H1 (cell line): ENCODE results near the gene RHBDF1. TPM values are rescaled to one million over a fixed set of nuclear protein-coding genes. Genes with fewer than 3 reads are reported as not detected.
A peak's percentile ranks its signal among the peaks of the same experiment; 100 is the strongest.

Experiments
- CTCF ChIA-PET: fragments of 300-600 bp; sonication (Branson Sonifier 250); formaldehyde crosslinking; loops from one replicate; lab custom pipeline; 2021; ENCODE audit not compliant: partially characterized antibody; lab: Charles Lee
- POLR2A ChIA-PET: fragments of 300-600 bp; sonication (Branson Sonifier 250); formaldehyde crosslinking; loops from one replicate; lab custom pipeline; 2021; ENCODE audit warnings: inconsistent platforms; ENCODE audit not compliant: partially characterized antibody; lab: Charles Lee
- DNase-seq, 2 experiments: peaks; one replicate each; pipeline versions ENCODE4 v3.0.0 to v3.0.0-alpha.2; 2010 to 2022; ENCODE audit warnings: low spot score in 2 of 2, low read depth in 1 of 2, mixed read lengths in 1 of 2
- FAIRE-seq: peaks from 2 replicates; lab custom pipeline; 2011; peaks lifted over from hg19 to GRCh38; lab: Jason Lieb, UNC
- H2AFZ ChIP-seq: 2 replicates; pipeline ENCODE4 v1.8.1; 2012; ENCODE audit warnings: low read length, inconsistent platforms
- H2AK5ac ChIP-seq: 2 replicates; pipeline ENCODE4 v1.6.1; 2013; ENCODE audit warnings: low read depth, low read length
- H2BK120ac ChIP-seq: replicated peaks from 2 replicates; pipeline ENCODE3; 2013; ENCODE audit warnings: low read depth, low read length, inconsistent platforms
- H2BK12ac ChIP-seq: 2 replicates; pipeline ENCODE4 v1.6.1; 2013; ENCODE audit warnings: low read depth, low read length
- H2BK15ac ChIP-seq: 2 replicates; pipeline ENCODE4 v1.6.1; 2013; ENCODE audit warnings: low read length
- H2BK20ac ChIP-seq: 2 replicates; pipeline ENCODE4 v1.6.1; 2013; ENCODE audit warnings: low read length
- H2BK5ac ChIP-seq: 2 replicates; pipeline ENCODE4 v1.6.1; 2013; ENCODE audit warnings: low read depth, low read length
- H3K14ac ChIP-seq: 2 replicates; pipeline ENCODE4 v1.6.1; 2013; ENCODE audit warnings: inconsistent platforms; ENCODE audit not compliant: insufficient read length
- H3K18ac ChIP-seq: 2 replicates; pipeline ENCODE4 v1.6.1; 2013; ENCODE audit warnings: low read length; ENCODE audit errors: extremely low read depth
- H3K23ac ChIP-seq: 2 replicates; pipeline ENCODE4 v1.6.1; 2013; ENCODE audit warnings: inconsistent platforms; ENCODE audit not compliant: insufficient read length
- H3K23me2 ChIP-seq: 2 replicates; pipeline ENCODE4 v1.6.1; 2013; ENCODE audit warnings: low read depth, low read length
- H3K27ac ChIP-seq: 2 replicates; pipeline ENCODE4 v1.6.1; 2011; ENCODE audit warnings: low read depth, low read length, inconsistent platforms
- H3K27me3 ChIP-seq, 4 experiments: replicated peaks in 1 of 4; 1 replicate in 1 of 4; 2 replicates in 3 of 4; pipeline versions ENCODE4 v1.6.1 to v1.8.1; 2011 to 2013; ENCODE audit warnings: low read length in 3 of 4, mild to moderate bottlenecking in 3 of 4, inconsistent platforms in 2 of 4, mixed read lengths in 2 of 4, moderate library complexity in 1 of 4; ENCODE audit not compliant: control insufficient read depth in 3 of 4, insufficient read depth in 3 of 4; ENCODE audit errors: extremely low read depth in 1 of 4
- H3K36me3 ChIP-seq, 4 experiments: 2 replicates each; pipeline versions ENCODE4 v1.6.1 to v1.8.1; 2011 to 2013; ENCODE audit warnings: mild to moderate bottlenecking in 4 of 4, low read length in 3 of 4, moderate library complexity in 2 of 4, control low read depth in 1 of 4, inconsistent platforms in 1 of 4; ENCODE audit not compliant: insufficient read depth in 4 of 4, control insufficient read depth in 2 of 4
- H3K4ac ChIP-seq: replicated peaks from 2 replicates; pipeline ENCODE3; 2013; ENCODE audit warnings: low read length, low read depth, mixed read lengths, inconsistent platforms; ENCODE audit not compliant: insufficient read length
- H3K4me1 ChIP-seq, 4 experiments: replicated peaks in 1 of 4; 1 replicate in 1 of 4; 2 replicates in 3 of 4; pipeline versions ENCODE4 v1.6.1 to v1.8.1; 2011 to 2013; ENCODE audit warnings: low read length in 3 of 4, inconsistent platforms in 2 of 4, mixed read lengths in 1 of 4; ENCODE audit not compliant: insufficient read depth in 4 of 4, control insufficient read depth in 3 of 4
- H3K4me2 ChIP-seq, 2 experiments: 2 replicates each; pipeline versions ENCODE4 v1.6.1 to v1.8.1; 2011 to 2013; ENCODE audit warnings: low read depth in 2 of 2, low read length in 2 of 2, control low read depth in 1 of 2, inconsistent platforms in 1 of 2, mild to moderate bottlenecking in 1 of 2; ENCODE audit not compliant: insufficient read depth in 1 of 2
- H3K4me3 ChIP-seq, 4 experiments: fragments of 200-600, 300-600 bp in 1 of 4; sonication (generic), shearing (Covaris generic), sonication (Bioruptor Twin) in 1 of 4; 2 replicates each; pipeline versions ENCODE4 v1.5.1 to v1.8.1; 2011 to 2016; ENCODE audit warnings: low read length in 4 of 4, low read depth in 3 of 4, control low read depth in 2 of 4, inconsistent platforms in 2 of 4, mild to moderate bottlenecking in 2 of 4, mixed read lengths in 1 of 4, moderate library complexity in 1 of 4; ENCODE audit not compliant: insufficient read depth in 2 of 4; ENCODE audit errors: extremely low read depth in 1 of 4
- H3K56ac ChIP-seq: replicated peaks from 2 replicates; pipeline ENCODE3; 2013; ENCODE audit warnings: low read depth, mild to moderate bottlenecking, mixed read lengths, low read length, inconsistent platforms; ENCODE audit not compliant: insufficient read length
- H3K79me1 ChIP-seq: 2 replicates; pipeline ENCODE4 v1.6.1; 2013; ENCODE audit warnings: low read depth, low read length, control low read depth
- H3K79me2 ChIP-seq, 2 experiments: 2 replicates each; pipeline versions ENCODE4 v1.6.1 to v1.8.1; 2012 to 2013; ENCODE audit warnings: low read length in 2 of 2, mild to moderate bottlenecking in 2 of 2, inconsistent platforms in 1 of 2; ENCODE audit not compliant: insufficient read depth in 2 of 2, control insufficient read depth in 1 of 2
- H3K9ac ChIP-seq, 4 experiments: replicated peaks in 1 of 4; 1 replicate in 1 of 4; 2 replicates in 3 of 4; pipeline versions ENCODE4 v1.6.1 to v1.8.1; 2011 to 2013; ENCODE audit warnings: low read depth in 3 of 4, low read length in 3 of 4, control low read depth in 2 of 4, mild to moderate bottlenecking in 2 of 4, moderate library complexity in 2 of 4, inconsistent platforms in 1 of 4; ENCODE audit errors: extremely low read depth in 1 of 4
- H3K9me3 ChIP-seq, 2 experiments: 2 replicates each; pipeline versions ENCODE4 v1.6.1 to v1.8.1; 2012 to 2013; ENCODE audit warnings: mild to moderate bottlenecking in 2 of 2, moderate library complexity in 2 of 2, control low read depth in 1 of 2, inconsistent platforms in 1 of 2, low read depth in 1 of 2, low read length in 1 of 2, mixed read lengths in 1 of 2; ENCODE audit not compliant: insufficient read depth in 2 of 2
- H4K20me1 ChIP-seq, 2 experiments: replicated peaks in 1 of 2; 2 replicates each; pipeline versions ENCODE3 to v1.8.1; 2011 to 2013; ENCODE audit warnings: inconsistent platforms in 2 of 2, low read length in 2 of 2, mild to moderate bottlenecking in 1 of 2; ENCODE audit not compliant: insufficient read depth in 2 of 2, control insufficient read depth in 1 of 2
- H4K5ac ChIP-seq: 2 replicates; pipeline ENCODE4 v1.6.1; 2013; ENCODE audit warnings: low read length, low read depth, mixed read lengths, inconsistent platforms; ENCODE audit not compliant: insufficient read length
- H4K8ac ChIP-seq: 2 replicates; pipeline ENCODE4 v1.8.0; 2013; ENCODE audit warnings: mild to moderate bottlenecking, moderate library complexity, low read length, inconsistent platforms; ENCODE audit not compliant: insufficient read depth; ENCODE audit errors: extremely low read depth
- H4K91ac ChIP-seq: replicated peaks from 2 replicates; pipeline ENCODE3; 2013; ENCODE audit warnings: low read length, mixed read lengths, inconsistent platforms; ENCODE audit not compliant: insufficient read length
- CTBP2 ChIP-seq: IDR thresholded peaks from 2 replicates; pipeline ENCODE4 v1.7.0; 2011; ENCODE audit warnings: borderline replicate concordance, mild to moderate bottlenecking, moderate library complexity, mixed read lengths, low read length; ENCODE audit not compliant: insufficient read depth, insufficient read length
- WGBS, 2 experiments: shearing (Covaris generic) in 1 of 2; methylation state at CpG; one replicate each; pipeline versions ENCODE4 v1.1.6 to v1.1.7; 2013 to 2015; ENCODE audit warnings: low lambda C conversion rate in 2 of 2, mixed read lengths in 2 of 2, inconsistent platforms in 1 of 2, low coverage in 1 of 2, missing lambda C conversion rate in 1 of 2; ENCODE audit not compliant: insufficient replicate concordance in 2 of 2, insufficient coverage in 1 of 2, insufficient read length in 1 of 2; ENCODE audit errors: extremely low coverage in 1 of 2, missing lambda C conversion rate in 1 of 2; 5-methylcytosine and 5-hydroxymethylcytosine counted together
- polyA plus RNA-seq, 7 experiments: library from polyadenylated mRNA; depleted of rRNA in 3 of 7; stranded (reverse) in 5 of 7; unstranded in 2 of 7; fragments of >200 nt in 5 of 7; fragments of 200-250 nt in 2 of 7; gene quantifications; 1 replicate in 5 of 7; 2 replicates in 1 of 7; 4 replicates in 1 of 7; pipeline versions ENCODE4 v1.2.1 to v1.2.3, GENCODE V29; 2011 to 2013; ENCODE audit warnings: missing spikeins in 2 of 7, mixed read lengths in 2 of 7
- total RNA-seq: library from RNA; stranded (reverse); fragmentation: NEBNext Ultra II Directional; extraction: Animal tissue kit (Norgen Biotek cat#: 25700); gene quantifications from 2 replicates; pipeline ENCODE4 v1.2.1, GENCODE V29; 2021

The RHBDF1 gene
- total and polyA plus RNA-seq, 2 of the 8 experiments (the other 6 are each of a cell fraction or from before 2014, with no cell fraction given) = 37.4 to 51.6 TPM

DNA sequence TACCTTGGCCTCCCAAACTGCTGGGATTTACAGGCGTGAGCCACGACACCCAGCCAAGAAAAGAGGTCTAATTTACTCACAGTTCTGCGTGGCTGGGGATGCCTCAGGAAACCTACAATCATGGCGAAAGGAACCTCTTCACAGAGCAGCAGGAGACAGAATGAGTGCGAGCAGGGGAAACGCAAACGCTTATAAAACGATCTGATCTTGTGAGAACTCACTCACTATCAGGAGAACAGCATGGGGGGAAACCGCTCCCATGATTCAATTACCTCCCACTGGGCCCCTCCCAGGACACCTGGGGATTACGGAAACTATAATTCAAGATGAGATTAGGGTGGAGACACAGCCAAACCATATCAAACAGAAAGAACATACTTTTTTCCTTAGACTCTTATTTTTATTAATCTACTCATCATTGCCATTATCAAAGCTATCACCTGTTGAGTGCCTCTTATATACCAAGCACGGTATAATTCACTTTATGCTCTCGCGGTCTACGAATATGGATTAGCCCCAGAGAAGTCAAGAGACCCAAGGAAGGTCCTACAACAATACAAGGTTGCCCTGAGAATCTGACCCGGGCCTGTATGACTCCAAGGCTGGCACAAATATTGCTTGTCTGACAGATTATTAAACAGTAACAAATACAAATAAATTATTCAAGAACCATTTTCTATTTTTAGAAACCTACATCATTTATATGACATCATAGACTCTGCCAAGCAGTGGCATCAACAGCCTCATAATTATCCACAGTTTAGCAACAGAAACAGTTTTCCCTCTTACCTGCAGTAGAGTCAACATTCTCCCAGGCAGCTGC lies 21.5 kb downstream of the RHBDF1 start:
- Histone ChIP-seq H2BK120ac (no peak overlapping the region), H3K56ac (no peak overlapping the region), H2AK5ac (no peak overlapping the region), H3K4me3 (no peak overlapping the region), H2BK5ac (no peak overlapping the region), H3K14ac (no peak overlapping the region), H3K4me2 (peak overlapping the region; percentile 18 to 31; a peak in 1 of 4 replicates), H3K23ac (no peak overlapping the region), H4K20me1 (peaks cover 0 to 13% of the 10 kb centered on the region in 2 experiments), H3K79me1 (peaks cover 3% of the 10 kb centered on the region), H3K4me1 (no peaks in the 10 kb centered on the region), H3K27ac (no peak overlapping the region), H4K91ac (no peak overlapping the region), H3K79me2 (peaks cover 3 to 35% of the 10 kb centered on the region in 2 experiments; a peak in 2 of 4 replicates), H3K9ac (no peak overlapping the region), H3K18ac (no peak overlapping the region), H4K5ac (no peak overlapping the region), H2AFZ (no peak overlapping the region), H4K8ac (no peak overlapping the region), H2BK12ac (no peak overlapping the region), H3K36me3 (peaks cover 13 to 44% (median 27%) of the 10 kb centered on the region in 4 experiments; a peak in 7 of 8 replicates), H2BK15ac (no peak overlapping the region), H2BK20ac (no peak overlapping the region), H3K27me3 (no peaks in the 10 kb centered on the region), H3K23me2 (peaks cover 5% of the 10 kb centered on the region; the same call in 1 of the 2 replicates)
- POLR2A ChIA-PET = interaction anchor here (0.6 to 1.0 kb wide), 2 partner anchors 10 to 12 kb away, joined by 3 read pairs; no protein-coding TSS in a partner anchor
- DNase-seq (no peak), FAIRE-seq (no peak)
- CTCF ChIA-PET = interaction anchor here (2.5 kb wide), 1 partner anchor 15 kb away, joined by 7 read pairs; no protein-coding TSS in a partner anchor
- 85% methylated on average over 15 of the region's 15 CpGs; no CpG with 5 or more reads in 1 of the 2 experiments for WGBS, 2 experiments
- TF ChIP-seq CTBP2 = no peak
- TF ChIP-seq, all 59 proteins: peak for 0
- no peak overlapping the region for H3K4ac ChIP-seq
- H3K9me3 ChIP-seq = no peaks in the 10 kb centered on the region
